Gastroesophageal sphincter (tissue), 4 donors: Measurements from ENCODE around the gene ANKHD1. TPM values are rescaled to one million over a fixed set of nuclear protein-coding genes. Genes with fewer than 3 reads are reported as not detected.

Source experiments
- ATAC-seq: fragments of 150-250 bp; one replicate; pipeline ENCODE4 v1.9.1; 2016; ENCODE audit warnings: mild to moderate bottlenecking, moderate library complexity
- H3K27ac ChIP-seq, 4 donors: fragments of 200-600 bp; sonication (generic) in 3 of 4; 1 replicate in 3 of 4; 2 replicates in 1 of 4; pipeline ENCODE4 v1.5.1; 2016 to 2019
- H3K27me3 ChIP-seq: fragments of 200-600 bp; sonication (generic); one replicate; pipeline ENCODE4 v1.5.1; 2019
- H3K36me3 ChIP-seq, 2 donors: fragments of 200-600 bp; sonication (generic); one replicate each; pipeline ENCODE4 v1.5.1; 2019; ENCODE audit warnings: control low read depth in 1 of 2
- H3K4me1 ChIP-seq, 3 donors: fragments of 200-600 bp; sonication (generic); 1 replicate in 2 of 3; 2 replicates in 1 of 3; pipeline ENCODE4 v1.5.1; 2016 to 2019; ENCODE audit warnings: control low read depth in 2 of 3
- H3K4me3 ChIP-seq, 2 donors: fragments of 200-600 bp; sonication (generic); one replicate each; pipeline ENCODE4 v1.5.1; 2019; ENCODE audit warnings: mild to moderate bottlenecking in 1 of 2, moderate library complexity in 1 of 2
- H3K9me3 ChIP-seq, 3 donors: fragments of 200-600 bp; sonication (generic); one replicate each; pipeline ENCODE4 v1.5.1; 2017 to 2019; ENCODE audit warnings: control low read depth in 2 of 3
- CTCF ChIP-seq, 4 experiments: fragments of 200-600 bp in 2 of 4; fragments of 450-650 bp in 2 of 4; sonication (generic) in 1 of 4; IDR thresholded peaks; one replicate each; pipeline ENCODE4 v1.5.1; 2017 to 2019; ENCODE audit warnings: antibody characterized with exemption in 4 of 4, mild to moderate bottlenecking in 2 of 4, moderate library complexity in 2 of 4
- EP300 ChIP-seq: sonication (generic); formaldehyde crosslinking; IDR thresholded peaks from one replicate; pipeline ENCODE4 v1.6.1; 2017; ENCODE audit warnings: antibody characterized with exemption, mild to moderate bottlenecking
- POLR2A ChIP-seq, 2 donors: fragments of 450-650 bp; IDR thresholded peaks; one replicate each; pipeline ENCODE4 v1.6.1; 2017; ENCODE audit warnings: antibody characterized with exemption in 2 of 2, mild to moderate bottlenecking in 2 of 2, moderate library complexity in 1 of 2
- POLR2AphosphoS5 ChIP-seq: sonication (generic); formaldehyde crosslinking; IDR thresholded peaks from one replicate; pipeline ENCODE4 v1.6.1; 2017; ENCODE audit warnings: antibody characterized with exemption
- WGBS, 2 donors: methylation state at CpG; one replicate each; pipeline ENCODE4 v1.1.5; 2018; ENCODE audit warnings: low coverage in 1 of 2; 5-methylcytosine and 5-hydroxymethylcytosine counted together
- total RNA-seq, 4 donors: library from RNA; depleted of rRNA; stranded (reverse); fragments of >200 nt; gene quantifications; one replicate each; pipeline ENCODE4 v1.1.0, GENCODE V29; 2016

The ANKHD1 gene
- total RNA-seq, 4 donors from 2014 or later: 52.7 to 156 (median 84.5) TPM

- WGBS, 2 donors: 86 to 93% methylated on average over 4 to 5 of the region's 7 CpGs
- no peaks in the 10 kb centered on the region for H3K27me3 ChIP-seq
- no peak for TF ChIP-seq CTCF (IDR thresholded peaks at IDR 0.05)
- TF ChIP-seq EP300: no peak
- no peak for TF ChIP-seq POLR2A (IDR thresholded peaks at IDR 0.05)
- TF ChIP-seq POLR2AphosphoS5: no peak
- ATAC-seq: no peak
- H3K9me3 ChIP-seq: no peaks in the 10 kb centered on the region
- no peaks in the 10 kb centered on the region for H3K36me3 ChIP-seq
- no peak overlapping the region for H3K4me3 ChIP-seq
- peaks cover 0 to 8% (median 0%) of the 10 kb centered on the region in 3 donors for H3K4me1 ChIP-seq
- H3K27ac ChIP-seq: no peak overlapping the region
Observed at GRCh38 chr5:140366589-140367255, 34.9 kb upstream of the ANKHD1 start.

GRCh38 chr5:140367256-140368013, 34.2 kb upstream of the ANKHD1 start:
- no peak for TF ChIP-seq EP300
- TF ChIP-seq CTCF (IDR thresholded peaks at IDR 0.05): no peak
- no peak for TF ChIP-seq POLR2A (IDR thresholded peaks at IDR 0.05)
- TF ChIP-seq POLR2AphosphoS5: no peak
- Histone ChIP-seq H3K4me3 (no peak overlapping the region), H3K36me3 (no peaks in the 10 kb centered on the region), H3K27me3 (no peaks in the 10 kb centered on the region), H3K4me1 (peaks cover 0 to 10% (median 0%) of the 10 kb centered on the region in 3 donors), H3K9me3 (no peaks in the 10 kb centered on the region), H3K27ac (no peak overlapping the region)
- no CpG with 5 or more reads among the region's 8 CpGs for WGBS, 2 donors
- ATAC-seq: no peak

- Histone ChIP-seq H3K36me3 (no peaks in the 10 kb centered on the region), H3K4me1 (peaks cover 0 to 12% (median 0%) of the 10 kb centered on the region in 3 donors), H3K27ac (no peak overlapping the region), H3K27me3 (no peaks in the 10 kb centered on the region), H3K9me3 (no peaks in the 10 kb centered on the region), H3K4me3 (no peak overlapping the region)
- TF ChIP-seq POLR2AphosphoS5: no peak
- TF ChIP-seq POLR2A (IDR thresholded peaks at IDR 0.05): no peak
- no peak for TF ChIP-seq CTCF (IDR thresholded peaks at IDR 0.05)
- no peak for TF ChIP-seq EP300
- ATAC-seq: no peak
- 80 to 95% methylated on average over 2 to 3 of the region's 3 CpGs for WGBS, 2 donors
Observed at GRCh38 chr5:140371356-140372151, 30.1 kb upstream of the ANKHD1 start.

GRCh38 chr5:140372971-140373487, 28.6 kb upstream of the ANKHD1 start:
- no peak overlapping the region for H3K4me3 ChIP-seq
- TF ChIP-seq POLR2AphosphoS5 (no peak), CTCF (IDR thresholded peaks at IDR 0.05) (peak; percentile 75 to 87 (median 80))
- WGBS, 2 donors: 0% methylated on average over 1 to 2 of the region's 2 CpGs
- H3K27ac ChIP-seq: no peak overlapping the region
- peak; percentile 83 for ATAC-seq
- no peaks in the 10 kb centered on the region for H3K9me3 ChIP-seq
- no peaks in the 10 kb centered on the region for H3K27me3 ChIP-seq
- H3K4me1 ChIP-seq: peaks cover 0 to 12% (median 0%) of the 10 kb centered on the region in 3 donors
- no peaks in the 10 kb centered on the region for H3K36me3 ChIP-seq
